HEK293T (cell line): ENCODE results near the gene TOMM40L.

Experiments
- CTCF ChIA-PET: fragments of 350-600 bp; formaldehyde crosslinking; extraction: SDS; loops from one replicate; lab custom pipeline; 2021; ENCODE audit warnings: antibody characterized with exemption, inconsistent platforms; lab: Yijun Ruan, JAX
- POLR2A ChIA-PET: fragments of 350-600 bp; formaldehyde crosslinking; extraction: SDS; loops from one replicate; lab custom pipeline; 2020; ENCODE audit warnings: antibody characterized with exemption, inconsistent platforms; lab: Yijun Ruan, JAX
- DNase-seq: peaks from one replicate; pipeline ENCODE4 v3.0.0; 2012; ENCODE audit warnings: mixed read lengths; ENCODE audit errors: extremely low spot score
- BHLHE40 ChIP-seq: fragments of 450-650 bp; IDR thresholded peaks from 2 replicates; pipeline ENCODE4 v1.6.1; 2016; ENCODE audit warnings: mild to moderate bottlenecking, moderate library complexity, borderline replicate concordance
- CTBP1 ChIP-seq: fragments of 450-650 bp; IDR thresholded peaks from 2 replicates; pipeline ENCODE4 v1.6.1; 2016; ENCODE audit warnings: borderline replicate concordance
- ELF4 ChIP-seq: fragments of 450-650 bp; IDR thresholded peaks from 2 replicates; pipeline ENCODE4 v1.6.1; 2017; ENCODE audit warnings: antibody characterized with exemption
- FOXA1 ChIP-seq: fragments of 450-650 bp; IDR thresholded peaks from 2 replicates; pipeline ENCODE4 v1.6.1; 2016; ENCODE audit warnings: mild to moderate bottlenecking
- FOXK2 ChIP-seq: fragments of 450-650 bp; IDR thresholded peaks from 2 replicates; pipeline ENCODE4 v1.6.1; 2016; ENCODE audit warnings: mild to moderate bottlenecking
- FOXM1 ChIP-seq: fragments of 450-650 bp; IDR thresholded peaks from 2 replicates; pipeline ENCODE4 v1.6.1; 2017; ENCODE audit warnings: mild to moderate bottlenecking, borderline replicate concordance
- HDGF ChIP-seq: fragments of 450-650 bp; IDR thresholded peaks from 2 replicates; pipeline ENCODE4 v1.6.1; 2017; ENCODE audit warnings: antibody characterized with exemption, borderline replicate concordance
- L3MBTL2 ChIP-seq: fragments of 450-650 bp; conservative IDR thresholded peaks from 2 replicates; pipeline ENCODE4 v1.6.1; 2016; ENCODE audit warnings: mild to moderate bottlenecking
- NFRKB ChIP-seq: fragments of 450-650 bp; IDR thresholded peaks from 2 replicates; pipeline ENCODE4 v1.6.1; 2016; ENCODE audit warnings: mild to moderate bottlenecking, moderate library complexity
- PKNOX1 ChIP-seq: fragments of 450-650 bp; IDR thresholded peaks from 2 replicates; pipeline ENCODE4 v1.6.1; 2016
- SP1 ChIP-seq: fragments of 450-650 bp; IDR thresholded peaks from 2 replicates; pipeline ENCODE4 v1.6.1; 2017
- SUZ12 ChIP-seq: fragments of 450-650 bp; IDR thresholded peaks from 2 replicates; pipeline ENCODE4 v1.6.1; 2016; ENCODE audit warnings: mild to moderate bottlenecking
- TARDBP ChIP-seq: fragments of 450-650 bp; IDR thresholded peaks from 2 replicates; pipeline ENCODE4 v1.6.1; 2016
- ZNF384 ChIP-seq: fragments of 450-650 bp; IDR thresholded peaks from 2 replicates; pipeline ENCODE4 v1.6.1; 2016

TOMM40L gene

GRCh38 chr1:161214369-161214768 is 11.5 kb upstream of the TOMM40L start:
- TF ChIP-seq ZNF384 (no peak), FOXK2 (no peak), TARDBP (no peak), SP1 (no peak), L3MBTL2 (no peak), FOXA1 (no peak)
- ChIA-PET CTCF (no interaction called here), POLR2A (interaction anchor here (3.2 to 6.5 kb wide), 2 partner anchors 11 to 12 kb away, joined by 9 to 32 read pairs; partner anchors contain the start of genes NDUFS2 and TOMM40L)
- no peak for DNase-seq

- ChIA-PET CTCF (interaction anchor here (0.6 kb wide), 1 partner anchor 9 kb away, joined by 3 read pairs; no protein-coding TSS in a partner anchor), POLR2A (interaction anchor here (3.2 to 6.5 kb wide), 2 partner anchors 10 to 13 kb away, joined by 9 to 32 read pairs; partner anchors contain the start of genes NDUFS2 and TOMM40L)
- DNase-seq = no peak
- TF ChIP-seq FOXK2 = no peak
These were observed 10.8 kb upstream of the TOMM40L start, which contains the start of gene FCER1G for GRCh38 chr1:161215076-161215475. Gene FCER1G (plus strand): TSS chr1:161215295. CDS start chr1:161215322, 27 bp downstream.

- TF ChIP-seq PKNOX1 (no peak), BHLHE40 (no peak), NFRKB (no peak), ELF4 (no peak)
- DNase-seq = no peak
- CTCF ChIA-PET = interaction anchor here (0.9 to 1.2 kb wide), 3 partner anchors 9 to 165 kb away, joined by 3 to 6 read pairs (median 5); no protein-coding TSS in a partner anchor
- POLR2A ChIA-PET = interaction anchor here (3.2 to 6.5 kb wide), 2 partner anchors 8 to 15 kb away, joined by 9 to 32 read pairs; partner anchors contain the start of genes NDUFS2 and TOMM40L
These were observed 8.7 kb upstream of the TOMM40L start for GRCh38 chr1:161216945-161217712.

- TF ChIP-seq SUZ12 = no peak
- TF ChIP-seq ZNF384 = no peak
- no peak for TF ChIP-seq BHLHE40
- TF ChIP-seq SP1 = no peak
- no peak for TF ChIP-seq ELF4
- no peak for TF ChIP-seq FOXK2
- TF ChIP-seq HDGF = no peak
- TF ChIP-seq PKNOX1 = no peak
- TF ChIP-seq NFRKB = no peak
- TF ChIP-seq TARDBP = no peak
- no peak for TF ChIP-seq CTBP1
- TF ChIP-seq FOXM1 = no peak
- no peak for DNase-seq
- ChIA-PET CTCF (interaction anchor here (0.9 to 1.2 kb wide), 2 partner anchors 9 to 164 kb away, joined by 5 to 6 read pairs; no protein-coding TSS in a partner anchor), POLR2A (interaction anchor here (6.5 kb wide), 1 partner anchor 15 kb away, joined by 32 read pairs; the partner anchor contains the start of gene NDUFS2)
These were observed 8.0 kb upstream of the TOMM40L start for GRCh38 chr1:161217831-161218230.

- no peak for TF ChIP-seq HDGF
- no peak for TF ChIP-seq FOXM1
- TF ChIP-seq BHLHE40 = no peak
- no peak for TF ChIP-seq ZNF384
- DNase-seq = no peak
- ChIA-PET CTCF (interaction anchor here (1.2 kb wide), 1 partner anchor 163 kb away, joined by 5 read pairs; no protein-coding TSS in a partner anchor), POLR2A (interaction anchor here (6.5 kb wide), 1 partner anchor 16 kb away, joined by 32 read pairs; the partner anchor contains the start of gene NDUFS2)
These were observed 7.4 kb upstream of the TOMM40L start for GRCh38 chr1:161218301-161219077.

- ChIA-PET CTCF (interaction anchor here (1.2 kb wide), 1 partner anchor 8 kb away, joined by 5 read pairs; no protein-coding TSS in a partner anchor), POLR2A (interaction anchor here (0.7 to 6.5 kb wide), 3 partner anchors 17 to 181 kb away, joined by 3 to 32 read pairs (median 3); partner anchors contain the start of genes NDUFS2 and SDHC)
- no peak for TF ChIP-seq CTBP1
- no peak for TF ChIP-seq FOXK2
- TF ChIP-seq NFRKB = no peak
- no peak for TF ChIP-seq FOXA1
- TF ChIP-seq SUZ12 = no peak
- no peak for DNase-seq
These were observed 6.6 kb upstream of the TOMM40L start for GRCh38 chr1:161219078-161219892.
